Effector memory CD8-positive, alpha-beta T cell (primary cell): Measurements from ENCODE around the gene KSR2.

ENCODE experiments used
- ATAC-seq: fragments of 150-1000 bp; cut with Tn5 transposase; replicated peaks from 2 replicates; pipeline ENCODE4 v1.10.0; 2021; ENCODE audit warnings: mild to moderate bottlenecking, moderate library complexity
- DNase-seq, 3 experiments: peaks; one replicate each; pipeline ENCODE4 v3.0.0; 2021
- H3K27ac Mint-ChIP-seq, 2 donors: one replicate each; pipeline ENCODE4 v1.8.0; 2022; ENCODE audit warnings: mild to moderate bottlenecking in 2 of 2, mixed read lengths in 2 of 2, moderate library complexity in 2 of 2
- H3K27me3 Mint-ChIP-seq, 2 donors: one replicate each; pipeline ENCODE4 v1.8.0; 2022; ENCODE audit warnings: mixed read lengths in 2 of 2
- H3K36me3 Mint-ChIP-seq: one replicate; pipeline ENCODE4 v1.8.0; 2022; ENCODE audit warnings: mild to moderate bottlenecking, moderate library complexity, mixed read lengths; ENCODE audit not compliant: insufficient read depth
- H3K4me1 Mint-ChIP-seq, 2 donors: one replicate each; pipeline ENCODE4 v1.8.0; 2022; ENCODE audit warnings: low read depth in 2 of 2, mixed read lengths in 2 of 2
- H3K4me3 Mint-ChIP-seq, 2 donors: one replicate each; pipeline ENCODE4 v1.8.0; 2022; ENCODE audit warnings: mild to moderate bottlenecking in 2 of 2, mixed read lengths in 2 of 2, moderate library complexity in 2 of 2
- H3K9me3 Mint-ChIP-seq, 2 donors: one replicate each; pipeline ENCODE4 v1.8.0; 2022; ENCODE audit warnings: mixed read lengths in 2 of 2

KSR2 gene

GRCh38 chr12:117453961-117454360 lies 514.8 kb downstream of the KSR2 start:
- DNase-seq (no peak), ATAC-seq (no peak)
- H3K9me3 Mint-ChIP-seq: peaks cover 0 to 3% of the 10 kb centered on the region in 2 donors
- no peaks in the 10 kb centered on the region for H3K36me3 Mint-ChIP-seq
- H3K27ac Mint-ChIP-seq: no peak overlapping the region
- no peaks in the 10 kb centered on the region for H3K4me1 Mint-ChIP-seq
- H3K4me3 Mint-ChIP-seq: no peak overlapping the region
- no peaks in the 10 kb centered on the region for H3K27me3 Mint-ChIP-seq

GRCh38 chr12:117452112-117452511 lies 516.7 kb downstream of the KSR2 start:
- H3K9me3 Mint-ChIP-seq: peaks cover 0 to 3% of the 10 kb centered on the region in 2 donors
- no peaks in the 10 kb centered on the region for H3K4me1 Mint-ChIP-seq
- ATAC-seq: no peak
- DNase-seq: no peak
- H3K36me3 Mint-ChIP-seq: no peaks in the 10 kb centered on the region
- H3K27ac Mint-ChIP-seq: no peak overlapping the region
- no peak overlapping the region for H3K4me3 Mint-ChIP-seq
- no peaks in the 10 kb centered on the region for H3K27me3 Mint-ChIP-seq

DNA sequence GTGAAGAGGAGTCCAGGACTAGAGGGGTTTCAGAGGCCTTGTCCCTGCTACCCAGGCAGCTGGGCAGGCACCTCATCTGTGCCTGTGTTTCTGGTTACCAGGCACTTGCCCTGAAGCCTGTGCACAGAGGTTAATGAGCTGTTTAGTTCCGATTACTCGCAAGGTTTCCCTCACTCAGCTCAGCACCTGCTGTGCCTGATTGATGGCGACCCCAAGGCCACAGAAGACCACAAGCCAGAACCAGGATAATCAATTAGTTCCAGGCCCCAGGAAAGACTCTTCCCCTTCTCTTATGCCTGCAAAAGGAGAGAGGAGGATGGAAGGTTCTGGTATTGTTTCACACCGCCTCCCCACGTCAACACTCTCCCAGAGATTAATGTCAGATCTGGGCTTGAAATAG lies 518.6 kb downstream of the KSR2 start:
- no peak for DNase-seq
- ATAC-seq: no peak
- no peaks in the 10 kb centered on the region for H3K36me3 Mint-ChIP-seq

DNA sequence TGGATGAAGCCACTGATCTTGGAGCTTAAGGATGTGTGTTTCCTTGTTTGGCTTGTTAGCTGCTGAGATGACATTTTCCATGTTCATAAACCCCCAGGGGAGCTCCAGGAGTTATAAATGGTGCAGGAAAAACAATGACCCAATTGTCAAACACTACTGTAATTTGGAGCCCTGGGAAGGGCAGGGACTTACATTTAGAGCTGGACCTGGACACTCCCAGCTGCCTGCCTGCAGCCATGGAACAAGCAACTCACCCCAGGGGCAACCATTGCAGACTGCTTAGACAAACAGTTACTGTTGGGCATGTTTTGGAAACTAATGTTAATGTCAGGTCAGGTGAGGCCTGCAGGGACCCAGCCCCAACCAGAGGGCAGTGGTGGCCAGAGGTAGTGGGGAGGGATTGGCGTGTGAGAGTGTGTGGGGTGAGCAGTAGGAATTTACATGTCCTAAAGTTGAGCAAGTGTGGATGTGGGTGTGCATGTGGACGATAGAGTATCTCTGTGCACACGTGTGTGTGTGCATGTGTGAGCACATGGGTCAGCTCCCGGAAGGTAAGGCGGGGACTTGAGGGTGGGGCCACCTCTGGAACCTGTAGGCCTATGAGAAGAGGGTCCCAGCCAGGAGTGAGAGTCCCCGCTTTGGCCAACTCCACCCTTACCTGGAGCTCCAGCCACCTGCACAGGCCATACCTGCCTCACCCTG lies 521.0 kb downstream of the KSR2 start:
- Mint-ChIP-seq H3K9me3 (peaks cover 0 to under 1% of the 10 kb centered on the region in 2 donors), H3K4me1 (peaks cover 0 to under 1% of the 10 kb centered on the region in 2 donors), H3K4me3 (no peak overlapping the region), H3K36me3 (no peaks in the 10 kb centered on the region), H3K27me3 (no peaks in the 10 kb centered on the region), H3K27ac (no peak overlapping the region)
- no peak for DNase-seq
- ATAC-seq: no peak

More for the DNA sequence above, 518.6 kb downstream of the KSR2 start:
- no peak overlapping the region for H3K27ac Mint-ChIP-seq
- peaks cover 0 to 3% of the 10 kb centered on the region in 2 donors for H3K9me3 Mint-ChIP-seq
- H3K4me1 Mint-ChIP-seq: no peaks in the 10 kb centered on the region
- no peaks in the 10 kb centered on the region for H3K27me3 Mint-ChIP-seq
- H3K4me3 Mint-ChIP-seq: no peak overlapping the region

- Mint-ChIP-seq H3K9me3 (peaks cover 0 to 2% of the 10 kb centered on the region in 2 donors), H3K36me3 (no peaks in the 10 kb centered on the region)
- no peak for ATAC-seq
Measured at GRCh38 chr12:117444781-117445180, 524.0 kb downstream of the KSR2 start.

GRCh38 chr12:117441751-117442150 lies 527.0 kb downstream of the KSR2 start:
- no peak for ATAC-seq
- H3K27ac Mint-ChIP-seq: no peak overlapping the region
- peaks cover 0 to 2% of the 10 kb centered on the region in 2 donors for H3K4me1 Mint-ChIP-seq

More at GRCh38 chr12:117444781-117445180, 524.0 kb downstream of the KSR2 start:
- Mint-ChIP-seq H3K4me3 (no peak overlapping the region), H3K4me1 (peaks cover 0 to 2% of the 10 kb centered on the region in 2 donors), H3K27ac (no peak overlapping the region), H3K27me3 (no peaks in the 10 kb centered on the region)
- no peak for DNase-seq

GRCh38 chr12:117440384-117440783 lies 528.4 kb downstream of the KSR2 start:
- no peak overlapping the region for H3K27ac Mint-ChIP-seq
- H3K27me3 Mint-ChIP-seq: no peaks in the 10 kb centered on the region
- no peak overlapping the region for H3K4me3 Mint-ChIP-seq
- peaks cover 0 to 2% of the 10 kb centered on the region in 2 donors for H3K9me3 Mint-ChIP-seq
- peaks cover 0 to 2% of the 10 kb centered on the region in 2 donors for H3K4me1 Mint-ChIP-seq
- ATAC-seq (no peak), DNase-seq (no peak)
- H3K36me3 Mint-ChIP-seq: no peaks in the 10 kb centered on the region

More at GRCh38 chr12:117441751-117442150, 527.0 kb downstream of the KSR2 start:
- Mint-ChIP-seq H3K9me3 (peaks cover 0 to 2% of the 10 kb centered on the region in 2 donors), H3K27me3 (no peaks in the 10 kb centered on the region), H3K4me3 (no peak overlapping the region), H3K36me3 (no peaks in the 10 kb centered on the region)
- no peak for DNase-seq

GRCh38 chr12:117439531-117440001 lies 529.2 kb downstream of the KSR2 start:
- DNase-seq (no peak), ATAC-seq (no peak)
- Mint-ChIP-seq H3K4me3 (no peak overlapping the region), H3K4me1 (peaks cover 0 to 2% of the 10 kb centered on the region in 2 donors), H3K9me3 (peaks cover 0 to 2% of the 10 kb centered on the region in 2 donors), H3K36me3 (no peaks in the 10 kb centered on the region), H3K27me3 (no peaks in the 10 kb centered on the region), H3K27ac (no peak overlapping the region)

DNA sequence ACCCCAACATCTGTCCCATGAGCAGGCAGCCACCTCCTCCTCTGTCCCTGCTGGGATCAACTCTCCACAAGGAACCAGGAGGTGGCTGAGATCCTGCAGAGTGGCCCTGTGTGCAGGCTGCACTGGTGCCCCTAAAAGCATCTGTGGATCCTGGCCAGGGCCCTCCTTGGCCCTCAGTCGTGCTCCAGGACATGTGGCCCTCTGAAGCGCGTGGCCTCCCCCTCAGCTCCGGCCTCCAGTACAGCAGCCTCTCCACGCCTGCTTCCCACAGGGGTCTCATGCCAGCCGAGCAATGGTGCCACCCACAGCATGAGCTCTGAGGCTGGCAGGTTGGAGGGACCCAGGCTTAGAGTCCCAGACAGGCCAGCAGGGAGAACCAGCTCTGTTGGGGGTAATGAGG lies 530.0 kb downstream of the KSR2 start:
- H3K36me3 Mint-ChIP-seq: no peaks in the 10 kb centered on the region
- no peaks in the 10 kb centered on the region for H3K27me3 Mint-ChIP-seq
- peaks cover 0 to 2% of the 10 kb centered on the region in 2 donors for H3K9me3 Mint-ChIP-seq
- no peak overlapping the region for H3K4me3 Mint-ChIP-seq
- no peak overlapping the region for H3K27ac Mint-ChIP-seq
- DNase-seq (no peak), ATAC-seq (no peak)
- H3K4me1 Mint-ChIP-seq: peaks cover 0 to 2% of the 10 kb centered on the region in 2 donors

GRCh38 chr12:117437516-117438255 lies 531.1 kb downstream of the KSR2 start:
- DNase-seq: no peak
- no peak overlapping the region for H3K4me3 Mint-ChIP-seq
- H3K4me1 Mint-ChIP-seq: peaks cover 0 to 1% of the 10 kb centered on the region in 2 donors
- H3K27ac Mint-ChIP-seq: no peak overlapping the region
- peaks cover 0 to under 1% of the 10 kb centered on the region in 2 donors for H3K9me3 Mint-ChIP-seq
- H3K27me3 Mint-ChIP-seq: no peaks in the 10 kb centered on the region
- H3K36me3 Mint-ChIP-seq: no peaks in the 10 kb centered on the region
- no peak for ATAC-seq

- Mint-ChIP-seq H3K36me3 (no peaks in the 10 kb centered on the region), H3K27ac (no peak overlapping the region), H3K9me3 (no peaks in the 10 kb centered on the region), H3K4me3 (no peak overlapping the region), H3K4me1 (no peaks in the 10 kb centered on the region), H3K27me3 (no peaks in the 10 kb centered on the region)
- ATAC-seq (no peak), DNase-seq (no peak)
Measured at GRCh38 chr12:117433878-117434277, 534.9 kb downstream of the KSR2 start.

DNA sequence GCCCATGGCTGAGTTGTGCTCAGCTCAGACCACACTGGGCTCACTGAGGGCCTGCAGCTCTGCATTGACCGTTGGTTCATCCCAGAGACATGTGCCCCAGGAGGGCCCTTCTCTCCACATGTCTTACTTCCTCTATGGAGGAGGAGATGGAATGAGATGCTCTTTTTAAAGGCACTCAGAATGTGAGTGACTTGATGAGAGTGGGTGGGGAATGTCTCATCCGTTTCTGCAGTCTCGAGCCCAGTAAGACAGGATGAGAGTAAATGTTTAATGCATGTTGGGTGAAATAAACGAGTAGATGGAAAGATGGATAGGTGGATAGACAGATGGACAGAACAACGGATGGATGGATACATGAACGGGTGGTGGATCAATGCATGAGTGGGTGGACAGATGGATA lies 538.5 kb downstream of the KSR2 start:
- ATAC-seq (no peak), DNase-seq (no peak)
- no peaks in the 10 kb centered on the region for H3K9me3 Mint-ChIP-seq
- no peaks in the 10 kb centered on the region for H3K4me1 Mint-ChIP-seq
- H3K4me3 Mint-ChIP-seq: no peak overlapping the region
- no peaks in the 10 kb centered on the region for H3K27me3 Mint-ChIP-seq
- H3K27ac Mint-ChIP-seq: no peak overlapping the region
- no peaks in the 10 kb centered on the region for H3K36me3 Mint-ChIP-seq

GRCh38 chr12:117427211-117427610 lies 541.6 kb downstream of the KSR2 start:
- Mint-ChIP-seq H3K4me1 (no peaks in the 10 kb centered on the region), H3K4me3 (no peak overlapping the region), H3K9me3 (peaks cover under 1 to 4% of the 10 kb centered on the region in 2 donors), H3K27ac (no peak overlapping the region), H3K36me3 (no peaks in the 10 kb centered on the region), H3K27me3 (no peaks in the 10 kb centered on the region)
- ATAC-seq (no peak), DNase-seq (no peak)

DNA sequence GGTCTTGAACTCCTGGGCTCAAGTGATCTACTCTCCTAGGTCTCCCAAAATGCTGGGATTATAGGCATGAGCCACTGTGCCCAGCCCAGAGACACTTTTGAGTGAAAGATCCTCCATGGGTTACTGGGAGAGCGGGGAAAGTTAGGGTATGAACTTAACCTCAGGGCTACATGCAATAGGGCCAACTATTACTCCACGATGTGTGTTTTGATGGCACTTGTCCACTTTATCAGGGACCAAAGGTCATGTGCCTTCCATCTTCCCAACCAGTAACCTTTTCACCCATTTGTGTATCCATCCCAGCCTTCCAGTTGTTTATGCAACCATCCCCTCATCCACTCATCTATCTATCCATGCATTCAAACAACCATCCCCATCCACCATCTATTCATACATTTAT lies 546.8 kb downstream of the KSR2 start:
- H3K4me3 Mint-ChIP-seq: no peak overlapping the region
- H3K27me3 Mint-ChIP-seq: peaks cover 0 to 6% of the 10 kb centered on the region in 2 donors
- H3K4me1 Mint-ChIP-seq: no peaks in the 10 kb centered on the region
- no peaks in the 10 kb centered on the region for H3K36me3 Mint-ChIP-seq
- DNase-seq (no peak), ATAC-seq (no peak)
- H3K27ac Mint-ChIP-seq: no peak overlapping the region
- peaks cover 2 to 7% of the 10 kb centered on the region in 2 donors for H3K9me3 Mint-ChIP-seq
